ENCODE data around the gene HNF1B.

DNA sequence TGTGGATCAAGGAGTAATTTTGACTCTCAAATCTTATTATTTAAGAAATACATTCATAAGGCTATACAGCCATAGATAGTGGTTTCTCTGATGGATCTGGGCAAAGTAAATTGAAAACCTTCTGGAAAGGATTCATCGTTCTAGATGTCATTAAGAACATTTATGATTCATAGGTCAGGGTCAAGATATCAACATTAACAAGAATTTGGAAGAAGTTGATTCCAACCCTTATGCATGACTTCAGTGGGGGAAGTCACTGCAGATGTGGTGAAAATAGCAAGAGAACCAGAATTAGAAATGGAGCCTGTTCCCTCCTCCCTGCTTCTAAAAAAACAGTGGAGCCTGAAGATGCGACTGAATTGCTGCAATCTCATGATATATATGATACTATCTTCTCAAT is 36.6 kb upstream of the HNF1B start:
- TF ChIP-seq, protein P1, sequence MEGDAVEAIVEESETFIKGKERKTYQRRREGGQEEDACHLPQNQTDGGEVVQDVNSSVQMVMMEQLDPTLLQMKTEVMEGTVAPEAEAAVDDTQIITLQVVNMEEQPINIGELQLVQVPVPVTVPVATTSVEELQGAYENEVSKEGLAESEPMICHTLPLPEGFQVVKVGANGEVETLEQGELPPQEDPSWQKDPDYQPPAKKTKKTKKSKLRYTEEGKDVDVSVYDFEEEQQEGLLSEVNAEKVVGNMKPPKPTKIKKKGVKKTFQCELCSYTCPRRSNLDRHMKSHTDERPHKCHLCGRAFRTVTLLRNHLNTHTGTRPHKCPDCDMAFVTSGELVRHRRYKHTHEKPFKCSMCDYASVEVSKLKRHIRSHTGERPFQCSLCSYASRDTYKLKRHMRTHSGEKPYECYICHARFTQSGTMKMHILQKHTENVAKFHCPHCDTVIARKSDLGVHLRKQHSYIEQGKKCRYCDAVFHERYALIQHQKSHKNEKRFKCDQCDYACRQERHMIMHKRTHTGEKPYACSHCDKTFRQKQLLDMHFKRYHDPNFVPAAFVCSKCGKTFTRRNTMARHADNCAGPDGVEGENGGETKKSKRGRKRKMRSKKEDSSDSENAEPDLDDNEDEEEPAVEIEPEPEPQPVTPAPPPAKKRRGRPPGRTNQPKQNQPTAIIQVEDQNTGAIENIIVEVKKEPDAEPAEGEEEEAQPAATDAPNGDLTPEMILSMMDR (IDR thresholded peaks at IDR 0.05; ENCODE audit: low read depth, low read length, poor library complexity, severe bottlenecking) = no peak
- no peak for TF ChIP-seq EZH2phosphoT487 (IDR thresholded peaks at IDR 0.05; ENCODE audit: borderline replicate concordance, low read length)

All from DOHH2 (cell line).